COLO668 (cell line): ENCODE data around the gene ANKS1A.
"Not testable (repeated sequence)": the region's sequence is repeated elsewhere in the genome, so short reads cannot be mapped to it uniquely, and the experiment has no call there.

ENCODE experiments used
- DNase-seq: peaks from one replicate; lab custom pipeline; 2025; ENCODE audit not compliant: unreplicated experiment; lab: John Stamatoyannopoulos, UW

ANKS1A gene

DNA sequence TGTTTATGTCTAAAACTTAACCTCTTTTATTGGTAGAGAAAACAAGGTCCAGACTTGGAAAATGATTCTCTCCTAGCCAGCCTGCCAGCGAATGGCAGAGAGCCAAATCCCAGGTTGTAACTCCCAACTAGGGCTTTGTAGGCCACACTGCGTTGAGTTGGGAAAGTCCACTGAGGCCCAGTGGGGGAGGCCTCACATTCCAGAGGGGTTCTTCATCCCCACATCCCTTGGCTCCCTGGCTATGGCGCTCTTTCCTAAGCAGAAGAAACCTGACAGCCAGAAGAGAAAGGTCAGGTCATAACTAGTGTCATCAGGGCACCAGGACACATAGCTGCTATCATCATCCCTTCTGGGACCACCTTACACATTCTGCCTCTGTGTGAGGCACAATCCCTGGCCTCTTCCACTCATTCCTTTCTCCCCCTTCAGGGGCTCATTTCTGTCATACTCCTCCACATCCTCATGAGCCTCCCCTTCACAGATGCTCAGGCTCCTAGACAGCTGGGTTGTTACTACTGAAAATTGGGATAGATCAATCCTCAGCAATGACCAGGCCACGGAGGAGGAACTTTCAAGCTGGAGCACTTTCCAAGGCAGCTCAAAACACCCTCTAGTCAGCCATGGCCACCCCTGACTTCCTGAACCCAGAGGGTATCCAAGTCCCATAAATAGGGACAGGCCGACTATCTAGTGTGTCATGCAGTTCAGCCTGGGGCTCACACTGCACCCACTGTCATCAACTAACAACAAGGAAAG is 203.5 kb downstream of the ANKS1A start:
- peak; percentile 66 for DNase-seq

- no peak for DNase-seq
These were observed 204.0 kb downstream of the ANKS1A start for GRCh38 chr6:35093118-35093445.

DNA sequence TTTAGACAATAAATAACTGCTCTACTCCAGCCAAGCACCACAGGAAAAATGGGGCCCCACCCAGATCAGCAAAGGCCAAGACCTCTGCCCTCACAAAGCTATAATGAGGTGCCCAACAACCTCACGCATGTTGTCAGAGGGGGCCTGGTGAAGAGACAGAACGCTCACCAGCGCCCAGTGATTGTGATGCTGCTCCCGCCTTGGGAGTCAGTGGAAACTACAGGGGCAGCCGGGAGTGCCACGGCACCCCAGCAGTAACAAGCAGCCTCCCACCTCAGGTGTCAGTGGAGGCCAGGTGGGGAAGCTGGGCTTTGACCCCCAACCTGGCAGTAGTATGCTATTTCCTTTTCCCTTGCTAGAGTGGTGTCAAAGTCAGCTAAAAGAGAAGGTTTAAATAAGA is 204.7 kb downstream of the ANKS1A start:
- no peak for DNase-seq

GRCh38 chr6:35094183-35094582 is 205.1 kb downstream of the ANKS1A start:
- no peak for DNase-seq

GRCh38 chr6:35096129-35096862 is 207.2 kb downstream of the ANKS1A start:
- no peak for DNase-seq

DNA sequence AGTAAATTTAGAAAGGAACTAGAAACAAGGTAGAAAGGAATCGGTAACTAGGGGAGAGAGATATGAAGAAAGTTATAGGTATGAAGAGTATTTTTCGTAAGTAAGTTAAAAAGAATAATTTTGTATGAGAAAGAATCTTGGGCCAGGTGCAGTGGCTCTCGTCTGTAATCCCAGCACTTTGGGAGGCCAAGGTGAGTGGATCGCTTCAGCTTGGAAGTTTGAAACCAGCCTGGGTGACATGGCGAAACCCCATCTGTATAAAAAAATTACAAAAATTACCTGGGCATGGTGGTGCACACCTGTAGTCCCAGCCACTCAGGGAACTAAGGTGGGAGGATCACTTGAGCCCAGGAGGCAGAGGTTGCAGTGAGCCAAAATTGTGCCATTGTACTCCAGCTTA is 210.1 kb downstream of the ANKS1A start:
- no peak for DNase-seq

GRCh38 chr6:35105078-35105477 is 216.0 kb downstream of the ANKS1A start:
- DNase-seq = no peak

DNA sequence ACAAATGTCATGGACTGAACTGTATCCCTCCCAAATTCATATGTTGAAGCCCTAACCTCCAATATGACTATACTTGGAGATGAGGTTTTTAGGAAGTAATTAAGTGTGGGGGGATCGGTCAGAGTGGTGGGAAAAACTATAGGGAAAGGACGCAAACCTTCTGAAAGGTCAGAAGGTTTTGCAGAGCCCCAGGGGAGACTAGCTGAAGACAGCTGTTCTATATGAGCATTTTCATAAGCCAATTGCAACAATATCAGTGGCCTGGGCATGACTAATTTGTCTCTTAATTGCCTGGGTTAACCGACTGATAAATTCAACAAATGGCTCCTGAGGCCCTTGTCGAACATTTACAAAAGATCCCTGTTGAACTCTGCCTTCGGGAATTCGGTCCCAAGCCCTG is 217.0 kb downstream of the ANKS1A start:
- DNase-seq = not testable (repeated sequence)

DNA sequence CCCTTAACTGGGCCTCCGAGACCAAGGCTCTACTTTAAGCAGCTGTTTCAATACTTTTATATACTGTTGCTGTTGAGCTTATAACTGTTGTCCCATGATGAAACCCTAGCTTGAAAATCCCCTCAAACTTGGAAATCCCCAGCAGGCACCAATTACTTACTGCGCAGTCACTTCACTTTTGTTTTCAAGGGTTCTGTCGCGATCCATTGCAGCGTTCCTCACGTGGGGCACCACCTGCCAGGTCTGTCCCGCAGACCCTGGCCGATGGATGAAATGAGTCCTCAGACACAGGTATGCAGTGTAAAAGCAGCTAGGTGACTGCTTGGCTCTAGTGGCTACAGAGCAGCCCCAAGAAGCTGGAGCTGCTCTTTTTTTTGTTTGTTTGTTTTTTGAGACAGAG is 218.2 kb downstream of the ANKS1A start:
- DNase-seq = peak; percentile 11

DNA sequence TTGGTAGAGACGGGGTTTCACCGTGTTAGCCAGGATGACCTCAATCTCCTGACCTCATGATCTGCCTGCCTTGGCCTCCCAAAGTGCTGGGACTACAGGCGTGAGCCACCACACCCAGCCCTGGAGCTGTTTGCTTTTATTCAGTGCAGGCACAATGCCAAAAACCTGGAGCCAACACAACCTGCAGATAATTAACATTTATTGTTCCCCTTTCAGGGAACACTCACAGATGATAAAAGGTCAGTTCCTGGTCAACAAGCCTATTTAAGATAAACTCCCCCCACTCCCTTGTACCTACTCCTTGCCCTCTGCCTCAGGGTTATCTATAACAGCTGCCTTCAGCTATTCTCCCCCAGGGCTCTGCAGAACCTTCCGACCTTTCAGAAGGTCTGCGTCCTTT is 218.7 kb downstream of the ANKS1A start:
- DNase-seq = peak; percentile 61

GRCh38 chr6:35108309-35108885 is 219.3 kb downstream of the ANKS1A start:
- DNase-seq = no peak

DNA sequence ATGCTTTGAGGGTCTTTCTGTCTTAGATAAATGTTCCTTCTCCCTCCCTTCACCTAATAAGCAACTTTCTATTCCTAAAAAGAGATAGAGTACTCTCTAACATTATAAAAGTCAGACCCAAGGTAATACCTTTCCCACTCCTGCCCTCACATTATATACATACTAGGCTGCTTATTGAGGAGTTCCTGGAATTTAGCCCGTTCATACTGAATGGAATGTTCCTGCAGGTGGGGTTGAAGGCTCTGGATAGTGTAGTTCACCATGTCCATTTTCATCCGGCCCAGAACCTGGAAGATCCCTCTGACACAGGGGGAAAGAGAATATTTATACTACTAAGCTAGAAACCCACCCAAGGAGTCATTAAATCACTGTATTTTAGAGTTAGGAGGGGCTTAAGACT is 231.7 kb downstream of the ANKS1A start:
- DNase-seq = no peak

DNA sequence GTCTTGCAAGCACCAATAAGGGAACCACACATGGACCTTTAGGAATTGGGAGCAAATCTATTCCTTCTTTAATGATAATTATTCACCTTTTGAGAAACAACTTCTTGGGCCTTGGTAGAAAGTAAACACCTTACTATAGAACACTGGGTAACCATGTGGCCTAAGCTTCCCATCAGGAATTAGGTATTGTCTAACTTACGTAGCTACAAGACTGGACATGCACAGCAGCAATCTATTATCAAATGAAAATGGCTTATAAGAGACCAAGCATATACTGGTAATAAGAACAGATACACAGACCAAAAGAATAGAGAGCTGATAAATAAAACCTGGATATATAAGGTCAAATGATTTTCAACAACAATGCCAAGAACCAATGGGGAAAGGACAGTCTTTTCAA is 235.3 kb downstream of the ANKS1A start:
- no peak for DNase-seq

DNA sequence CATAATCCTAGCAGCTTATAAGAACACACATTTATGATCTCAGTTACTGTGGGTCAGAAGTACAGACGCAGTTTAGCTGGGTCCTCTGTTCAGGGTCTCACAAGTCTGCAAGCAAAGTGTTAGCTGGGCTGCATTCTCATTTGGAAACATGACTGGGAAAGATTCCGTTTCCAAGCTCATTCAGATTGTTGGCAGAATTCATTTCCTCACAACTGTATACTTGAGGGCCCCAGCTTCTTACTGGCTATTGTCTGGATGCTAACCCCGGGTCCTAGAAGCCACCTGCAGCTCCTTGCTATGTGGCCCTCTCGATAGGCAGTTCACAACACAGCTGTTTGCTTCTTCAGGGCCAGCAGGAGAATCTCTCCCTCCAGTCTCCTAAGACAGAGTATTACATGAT is 239.0 kb downstream of the ANKS1A start:
- DNase-seq = no peak

GRCh38 chr6:35128496-35128895 is 239.4 kb downstream of the ANKS1A start:
- DNase-seq = no peak

DNA sequence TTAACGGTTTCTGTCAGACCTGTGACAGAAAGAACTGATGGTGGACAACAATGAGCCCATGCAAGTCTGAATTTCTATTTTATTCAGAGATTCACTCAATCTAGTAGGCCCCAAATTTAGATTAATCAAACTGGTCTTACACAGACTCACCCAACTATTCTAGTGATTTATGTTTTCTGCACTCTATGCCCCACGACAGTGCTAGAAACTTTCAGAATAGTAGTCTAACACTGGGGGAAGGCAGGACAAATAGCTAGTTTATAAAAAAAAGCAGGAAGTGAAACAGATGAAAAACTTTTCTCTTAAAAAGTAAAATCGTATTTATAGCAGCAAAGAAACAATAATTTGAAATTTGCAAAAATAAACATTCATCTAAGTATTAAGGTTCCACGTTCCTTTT is 247.1 kb downstream of the ANKS1A start:
- no peak for DNase-seq

GRCh38 chr6:35138191-35138590 is 249.1 kb downstream of the ANKS1A start:
- not testable (repeated sequence) for DNase-seq

GRCh38 chr6:35139470-35139869 is 250.4 kb downstream of the ANKS1A start:
- no peak for DNase-seq

DNA sequence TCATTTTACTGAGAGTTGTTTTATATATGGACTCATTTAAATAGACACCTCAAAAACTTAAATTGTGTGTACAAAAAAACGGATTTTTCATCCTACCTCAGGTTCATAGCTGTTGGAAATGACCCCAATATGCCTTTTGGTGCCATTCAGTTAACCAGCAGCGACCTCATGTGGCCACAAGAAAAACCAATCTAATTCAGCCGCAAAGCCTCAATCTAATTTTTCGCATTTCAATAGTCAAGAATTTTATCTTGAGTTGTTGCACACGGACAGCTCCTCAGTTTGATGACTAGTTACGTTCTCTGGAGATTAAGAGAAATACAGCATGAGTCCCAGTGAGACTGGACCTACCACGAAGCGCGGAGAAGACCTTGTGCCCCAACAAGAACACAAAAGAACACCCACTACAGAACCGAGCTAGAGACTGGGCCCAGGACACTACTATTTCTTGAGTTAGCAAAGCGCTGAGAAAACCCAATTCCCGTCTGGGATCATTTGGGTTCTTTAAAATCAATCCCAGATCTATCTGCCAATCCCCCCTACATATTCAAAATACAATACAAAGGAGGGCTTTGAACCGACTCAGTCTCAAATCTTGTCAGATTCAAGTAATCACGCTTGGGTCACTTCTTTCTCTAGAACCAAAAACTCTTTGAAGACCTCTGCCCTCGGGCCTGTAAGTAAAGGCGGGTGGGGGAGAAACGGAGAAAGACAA is 251.0 kb downstream of the ANKS1A start:
- DNase-seq = peak; percentile 36

- DNase-seq = no peak
These were observed 251.6 kb downstream of the ANKS1A start for GRCh38 chr6:35140639-35141006.
